ENCODE measurements around the gene SH2D3C.

- no peak for TF ChIP-seq POLR2A (IDR thresholded peaks at IDR 0.05; ENCODE audit: low read depth, low read length)
- no peak for TF ChIP-seq CTCF (conservative IDR thresholded peaks at IDR 0.05; ENCODE audit: low read depth, low read length)
- TF ChIP-seq RCOR1 (IDR thresholded peaks at IDR 0.05; ENCODE audit: insufficient replicate concordance, low read length), result no peak
- no peak for TF ChIP-seq MXI1 (IDR thresholded peaks at IDR 0.05; ENCODE audit: borderline replicate concordance, low read depth, low read length)
- no peak for TF ChIP-seq RFX5 (IDR thresholded peaks at IDR 0.05; ENCODE audit: low read depth, low read length)
- no peak for TF ChIP-seq MAZ (IDR thresholded peaks at IDR 0.05; ENCODE audit: borderline replicate concordance, low read depth, low read length)
- TF ChIP-seq CEBPB (IDR thresholded peaks at IDR 0.05; ENCODE audit: low read depth, low read length), result no peak
- TF ChIP-seq FOS (IDR thresholded peaks at IDR 0.05; ENCODE audit: low read depth, low read length), result no peak
- TF ChIP-seq CHD1 (IDR thresholded peaks at IDR 0.05; ENCODE audit: low read depth, low read length), result no peak
- no peak for TF ChIP-seq ELK1 (IDR thresholded peaks at IDR 0.05; ENCODE audit: borderline replicate concordance, low read depth, low read length)
These were observed 4.9 kb upstream of the SH2D3C start for GRCh38 chr9:127783111-127784008.

Measured in IMR-90 (cell line).